Sciatic nerve (tissue), 2 donors: ENCODE measurements around the gene FBXO5. TPM values are rescaled to one million over a fixed set of nuclear protein-coding genes. Genes with fewer than 3 reads are reported as not detected.

Experiments used
- ATAC-seq: fragments of 200-7000 bp; cut with Tn5 transposase; one replicate; pipeline ENCODE4 v1.9.1; 2020; ENCODE audit warnings: mild to moderate bottlenecking, moderate library complexity
- DNase-seq: peaks from one replicate; pipeline ENCODE4 v3.0.0-alpha.2; 2020; ENCODE audit warnings: low spot score
- intact Hi-C: fragments of 100-400 bp; cut with DNase I; formaldehyde crosslinking; loops from one replicate; pipeline ENCODE4 v1.14.2; 2022
- total RNA-seq: library from RNA; stranded (reverse); fragmentation: NEBNext Ultra II Directional; extraction: Animal tissue kit (Norgen Biotek cat#: 25700); gene quantifications from one replicate; pipeline ENCODE4 v1.2.1, GENCODE V29; 2021
- donor health status: DM: no; HTN: no; CAD: no.
- donor health status: DM: no; HTN: no; CAD: no.

FBXO5 gene
- total RNA-seq, 1 donor from 2014 or later, result 5.1 TPM

GRCh38 chr6:152959333-152959732 lies 23.5 kb downstream of the FBXO5 start:
- DNase-seq (no peak), ATAC-seq (no peak)
- intact Hi-C loops, result no loop called here

- no peak for ATAC-seq
- intact Hi-C loops, result no loop called here
Measured at GRCh38 chr6:152957796-152958195, 25.0 kb downstream of the FBXO5 start.

GRCh38 chr6:152954443-152954842 lies 28.4 kb downstream of the FBXO5 start:
- DNase-seq, result no peak
- ATAC-seq, result no peak
- intact Hi-C loops, result no loop called here

More at GRCh38 chr6:152957796-152958195, 25.0 kb downstream of the FBXO5 start:
- DNase-seq, result no peak

GRCh38 chr6:152952866-152953509 lies 29.9 kb downstream of the FBXO5 start:
- intact Hi-C loops, result no loop called here
- no peak for ATAC-seq

GRCh38 chr6:152952045-152952444 lies 30.8 kb downstream of the FBXO5 start:
- no peak for DNase-seq
- intact Hi-C loops, result no loop called here
- no peak for ATAC-seq

More at GRCh38 chr6:152952866-152953509, 29.9 kb downstream of the FBXO5 start:
- DNase-seq, result no peak

- ATAC-seq, result no peak
- DNase-seq, result no peak
- intact Hi-C loops, result no loop called here
Measured at GRCh38 chr6:152950240-152950639, 32.6 kb downstream of the FBXO5 start.

- intact Hi-C loops, result no loop called here
- DNase-seq (no peak), ATAC-seq (peak; percentile 84)
Measured at GRCh38 chr6:152948150-152948768, 34.6 kb downstream of the FBXO5 start.

GRCh38 chr6:152946995-152947394 lies 35.8 kb downstream of the FBXO5 start:
- intact Hi-C loops, result no loop called here
- DNase-seq (no peak), ATAC-seq (no peak)

GRCh38 chr6:152946484-152946883 lies 36.4 kb downstream of the FBXO5 start:
- DNase-seq (no peak), ATAC-seq (no peak)
- intact Hi-C loops, result no loop called here

GRCh38 chr6:152943260-152943897 lies 39.5 kb downstream of the FBXO5 start:
- DNase-seq, result no peak
- intact Hi-C loops, result no loop called here
- ATAC-seq, result no peak

- intact Hi-C loops, result no loop called here
- ATAC-seq (no peak), DNase-seq (no peak)
Measured at GRCh38 chr6:152942319-152942869, 40.4 kb downstream of the FBXO5 start.

- intact Hi-C loops, result no loop called here
- DNase-seq, result no peak
- no peak for ATAC-seq
Measured at GRCh38 chr6:152941746-152942145, 41.1 kb downstream of the FBXO5 start.

- DNase-seq (no peak), ATAC-seq (no peak)
- intact Hi-C loops, result no loop called here
Measured at GRCh38 chr6:152932865-152933264, 50.0 kb downstream of the FBXO5 start.

- intact Hi-C loops, result no loop called here
- DNase-seq (no peak), ATAC-seq (no peak)
Measured at GRCh38 chr6:152922706-152923105, 60.1 kb downstream of the FBXO5 start.

Other genes with a start within 250 kb of the FBXO5 start
- gene VIP, start 232.2 kb downstream of the FBXO5 start, total RNA-seq, result 1.9 TPM
- 17.8 TPM for gene MTRF1L, start 19.7 kb upstream of the FBXO5 start, total RNA-seq
- 0.31 TPM for gene RGS17, start 148.2 kb upstream of the FBXO5 start, total RNA-seq